ENCODE data around the gene TTC39C.
"Not testable (repeated sequence)": the region's sequence is repeated elsewhere in the genome, so short reads cannot be mapped to it uniquely, and the experiment has no call there.

TTC39C gene

DNA sequence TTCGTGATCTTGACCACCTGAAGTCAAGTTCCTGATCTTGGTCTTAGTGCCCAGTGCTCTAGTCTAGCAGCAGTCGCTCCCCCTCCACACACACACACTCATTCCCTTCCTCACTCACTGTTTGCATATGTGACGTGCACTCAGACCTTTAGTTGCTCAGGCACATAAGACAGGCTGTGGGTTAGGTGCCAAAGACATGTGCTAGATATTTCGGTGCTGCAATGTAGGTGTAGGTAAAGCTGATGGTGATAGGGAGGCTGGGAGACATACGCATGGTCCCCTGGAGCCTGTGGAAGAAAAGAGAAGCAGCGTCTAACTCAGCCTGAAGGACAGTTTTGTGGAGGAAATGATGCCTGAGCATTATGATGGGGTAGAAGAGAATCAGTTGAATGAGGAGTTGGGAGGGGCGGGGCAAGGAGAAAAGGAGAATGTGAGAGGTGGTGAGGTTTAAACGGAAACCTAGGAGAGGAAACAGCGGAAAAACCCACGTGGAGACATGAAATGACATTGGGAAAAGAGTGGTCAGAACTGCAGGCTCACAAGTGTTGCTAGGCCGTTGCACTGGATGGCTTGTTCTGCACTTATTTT lies 3.8 kb downstream of the TTC39C start:
- DNase-seq (ENCODE audit: low spot score): no peak

DNA sequence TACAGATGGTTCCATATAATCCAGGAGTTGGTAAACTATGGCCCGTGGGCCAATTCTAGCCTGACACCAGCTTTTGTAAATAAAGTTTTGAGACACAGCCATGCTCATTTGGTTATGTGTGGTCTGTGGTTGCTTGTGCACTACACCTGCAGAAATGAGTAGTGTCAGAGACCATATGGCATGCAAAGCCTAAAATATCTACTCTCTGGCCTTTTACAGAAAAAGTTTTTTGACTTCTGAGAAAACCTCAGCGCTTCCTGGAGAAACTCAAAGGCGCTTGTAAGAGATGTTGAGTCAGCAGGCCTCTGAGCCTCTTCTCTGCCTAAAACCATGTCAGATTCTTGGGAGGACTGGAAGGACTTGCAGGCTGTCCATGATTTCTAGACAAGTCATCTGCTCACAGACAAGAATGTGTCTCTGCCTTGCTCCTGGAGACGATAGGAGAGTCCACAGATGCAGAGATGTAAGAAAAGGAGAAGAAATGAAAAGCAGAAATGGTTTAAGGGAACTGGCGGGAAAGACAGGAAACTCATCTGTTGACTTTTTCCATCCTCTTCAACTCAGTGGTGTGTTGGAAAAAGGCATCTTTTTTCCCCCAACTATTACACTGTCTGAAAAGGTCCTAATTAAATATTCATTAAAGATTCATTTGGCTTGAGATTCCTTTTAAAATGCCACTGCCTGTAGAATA lies 5.2 kb downstream of the TTC39C start:
- DNase-seq (ENCODE audit: low spot score): no peak

- DNase-seq (ENCODE audit: low spot score): no peak
These were observed 7.0 kb downstream of the TTC39C start for GRCh38 chr18:24021505-24021904.

GRCh38 chr18:24022161-24022560 lies 7.6 kb downstream of the TTC39C start:
- no peak for DNase-seq (ENCODE audit: low spot score)

DNA sequence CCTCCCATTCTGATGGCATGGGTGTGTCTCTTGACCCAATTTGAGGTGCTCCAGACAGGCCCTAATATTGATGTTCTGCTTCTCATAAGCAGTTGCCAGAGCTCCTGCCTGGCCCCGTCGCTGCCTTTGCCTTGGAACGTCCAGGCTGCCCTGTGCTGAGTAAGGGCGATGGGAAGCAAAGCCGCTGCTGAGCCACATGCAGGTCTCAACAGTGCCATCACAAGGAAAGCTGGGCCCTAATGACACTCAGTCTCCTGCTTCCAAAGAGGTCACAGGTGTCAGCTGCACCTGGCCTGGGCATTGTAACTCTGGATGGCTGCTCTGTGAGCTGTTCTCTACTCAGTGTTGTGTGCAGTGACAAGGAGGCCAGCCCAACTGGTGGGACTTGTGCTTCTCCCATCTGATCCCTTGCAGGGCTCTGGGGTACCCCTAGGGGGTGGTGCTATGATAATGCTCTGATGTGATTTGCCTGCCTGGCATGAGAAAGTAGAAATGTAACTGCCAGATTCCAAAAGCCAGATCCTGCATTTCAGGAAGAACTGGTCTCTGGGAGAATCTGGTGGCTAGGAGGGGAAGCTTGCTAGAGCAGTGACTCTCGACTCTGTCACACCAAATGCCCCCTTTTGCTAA lies 8.7 kb downstream of the TTC39C start:
- DNase-seq (ENCODE audit: low spot score): no peak

- no peak for DNase-seq (ENCODE audit: low spot score)
These were observed 9.9 kb downstream of the TTC39C start for GRCh38 chr18:24024425-24024824.

GRCh38 chr18:24026457-24026856 lies 11.9 kb downstream of the TTC39C start:
- DNase-seq (ENCODE audit: low spot score): no peak

- DNase-seq (ENCODE audit: low spot score): no peak
These were observed 12.7 kb downstream of the TTC39C start for GRCh38 chr18:24027156-24027827.

- not testable (repeated sequence) for DNase-seq (ENCODE audit: low spot score)
These were observed 14.4 kb downstream of the TTC39C start for GRCh38 chr18:24028946-24029345.

DNA sequence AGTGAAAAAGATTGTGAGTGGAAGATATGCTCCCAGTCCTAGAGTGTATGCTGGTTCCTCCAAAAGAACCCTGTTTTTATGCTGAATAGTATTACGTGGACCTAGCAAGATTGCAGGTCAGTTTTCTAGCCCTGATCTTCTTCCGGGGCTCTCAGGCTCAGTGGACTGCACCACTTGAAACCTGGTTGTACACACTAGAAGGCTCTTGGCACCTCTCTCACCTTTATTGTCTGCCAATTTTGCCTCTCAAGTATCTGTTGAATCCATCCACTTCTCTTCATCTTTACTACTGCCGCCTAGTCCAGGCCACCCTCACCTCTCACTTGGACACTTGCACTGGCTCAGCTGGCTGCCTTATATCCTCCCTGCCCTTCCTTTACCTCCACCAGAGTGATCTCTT lies 16.8 kb downstream of the TTC39C start:
- DNase-seq (ENCODE audit: low spot score): no peak

DNA sequence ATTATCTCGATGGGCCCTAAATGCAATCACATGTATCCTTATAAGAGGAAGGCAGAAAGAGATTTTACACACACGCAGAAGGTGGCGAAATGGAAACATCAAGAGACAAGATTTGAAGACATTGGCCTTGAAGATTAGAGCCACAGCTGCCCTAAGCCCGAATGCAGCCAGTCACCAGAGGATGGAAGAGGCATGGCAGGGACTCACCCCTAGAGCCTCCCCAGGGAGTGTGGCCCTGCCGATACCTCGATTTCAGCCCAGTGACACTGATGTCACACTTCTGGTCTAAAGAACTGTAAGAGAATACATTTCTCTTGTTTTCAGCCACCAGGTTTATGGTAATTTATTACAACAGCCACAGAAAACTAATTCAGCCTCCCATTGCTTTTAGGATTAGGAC lies 17.4 kb downstream of the TTC39C start:
- DNase-seq (ENCODE audit: low spot score): no peak

DNA sequence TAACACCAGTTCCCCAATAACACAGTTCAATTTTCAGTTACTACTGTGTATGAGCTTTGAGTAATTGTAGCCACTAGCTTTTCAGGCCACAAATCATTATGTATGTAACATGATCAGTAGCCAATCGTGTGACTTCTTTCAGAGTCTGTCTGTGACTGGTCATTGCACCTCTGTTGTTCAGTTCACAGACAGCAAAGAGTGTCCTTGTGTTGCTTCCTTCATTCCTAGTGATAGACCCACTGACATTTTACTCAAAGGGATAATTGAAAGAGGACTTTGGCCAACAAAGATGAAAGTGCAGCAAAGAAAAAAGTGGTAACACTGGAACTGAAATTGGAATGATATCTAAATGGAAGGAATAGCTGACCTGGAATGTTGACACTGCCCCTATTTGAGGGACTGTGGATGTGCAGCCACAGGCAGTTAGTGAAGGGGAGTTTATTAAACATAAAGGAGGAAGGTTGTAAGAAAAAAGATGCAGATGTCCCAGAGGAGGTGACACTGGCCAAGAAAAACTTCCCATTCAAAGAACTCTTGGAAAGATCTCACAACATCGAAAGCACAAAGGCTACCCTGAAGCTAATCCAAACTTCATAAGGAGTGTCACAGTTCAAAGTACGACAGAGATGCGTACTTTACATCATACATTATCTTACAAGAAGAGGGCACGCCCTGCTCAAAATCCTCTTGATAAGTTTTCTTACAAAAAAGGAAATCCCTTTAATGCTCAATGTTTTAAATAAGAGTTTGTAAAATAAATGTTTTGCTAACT lies 19.3 kb downstream of the TTC39C start:
- DNase-seq (ENCODE audit: low spot score): no peak

GRCh38 chr18:24035316-24035715 lies 20.8 kb downstream of the TTC39C start:
- no peak for DNase-seq (ENCODE audit: low spot score)

DNA sequence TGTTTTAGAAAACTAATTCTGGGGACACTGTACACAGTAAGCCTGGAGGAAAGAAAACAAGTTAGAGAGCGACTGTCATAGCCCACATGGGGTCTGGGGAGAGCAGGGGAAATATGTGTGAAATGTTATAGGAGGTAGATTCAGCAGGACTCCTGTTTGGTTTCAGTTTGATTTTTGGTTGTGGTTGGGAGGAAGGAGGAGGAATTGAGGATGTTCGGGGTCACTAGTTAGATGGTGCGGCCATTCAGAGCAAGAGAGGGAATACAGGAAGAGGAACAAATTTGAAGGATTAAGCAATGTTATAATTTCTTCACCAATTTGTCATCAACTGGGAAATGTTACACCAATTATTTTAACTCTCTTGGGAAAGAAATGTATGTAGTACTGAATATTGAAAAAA lies 25.1 kb downstream of the TTC39C start:
- no peak for DNase-seq (ENCODE audit: low spot score)

GRCh38 chr18:24041691-24042090 lies 27.1 kb downstream of the TTC39C start:
- DNase-seq (ENCODE audit: low spot score): no peak

- no peak for DNase-seq (ENCODE audit: low spot score)
These were observed 28.8 kb downstream of the TTC39C start for GRCh38 chr18:24043403-24043802.

GRCh38 chr18:24048261-24048660 lies 33.7 kb downstream of the TTC39C start:
- DNase-seq (ENCODE audit: low spot score): no peak

GRCh38 chr18:24049142-24049541 lies 34.6 kb downstream of the TTC39C start:
- DNase-seq (ENCODE audit: low spot score): no peak

GRCh38 chr18:24051031-24051947 lies 36.7 kb downstream of the TTC39C start:
- no peak for DNase-seq (ENCODE audit: low spot score)

- no peak for DNase-seq (ENCODE audit: low spot score)
These were observed 37.5 kb downstream of the TTC39C start for GRCh38 chr18:24052053-24052452.

- DNase-seq (ENCODE audit: low spot score): no peak
These were observed 38.7 kb downstream of the TTC39C start for GRCh38 chr18:24053211-24053610.
